Activated CD4-positive, alpha-beta T cell treated with anti-CD3 and anti-CD28 coated beads, Interleukin-2, amount 10 ng/mL, durations not matched to agents 24 days and 14 days (primary cell): ENCODE measurements around the gene HYKK. TPM values are rescaled to one million over a fixed set of nuclear protein-coding genes. Genes with fewer than 3 reads are reported as not detected.
A peak's percentile ranks its signal among the peaks of the same experiment; 100 is the strongest.
"Not testable (repeated sequence)": the region's sequence is repeated elsewhere in the genome, so short reads cannot be mapped to it uniquely, and the experiment has no call there.

Experiments used
- DNase-seq: peaks from one replicate; pipeline ENCODE4 v3.0.0; 2022
- H3K27ac Mint-ChIP-seq: one replicate; pipeline ENCODE4 v1.8.0; 2022; ENCODE audit warnings: mild to moderate bottlenecking, mixed read lengths
- H3K27me3 Mint-ChIP-seq: one replicate; pipeline ENCODE4 v1.8.0; 2022; ENCODE audit warnings: mixed read lengths
- H3K36me3 Mint-ChIP-seq: one replicate; pipeline ENCODE4 v1.8.0; 2022; ENCODE audit warnings: low read depth, mild to moderate bottlenecking, mixed read lengths
- H3K4me1 Mint-ChIP-seq: one replicate; pipeline ENCODE4 v1.8.0; 2021; ENCODE audit warnings: mixed read lengths
- H3K4me3 Mint-ChIP-seq: one replicate; pipeline ENCODE4 v1.8.0; 2022; ENCODE audit warnings: mild to moderate bottlenecking, moderate library complexity, mixed read lengths
- H3K9me3 Mint-ChIP-seq: one replicate; pipeline ENCODE4 v1.8.0; 2021; ENCODE audit warnings: mixed read lengths
- intact Hi-C: fragments of 100-400 bp; cut with micrococcal nuclease; formaldehyde crosslinking; loops from one replicate; pipeline ENCODE4 v1.15.1; 2023
- total RNA-seq: library from RNA; stranded (reverse); gene quantifications from 2 replicates; pipeline ENCODE4 v1.2.3, GENCODE V29; 2022

HYKK gene
- total RNA-seq, 1 donor from 2014 or later = 1.6 TPM

GRCh38 chr15:78524230-78524629, 16.9 kb downstream of the HYKK start:
- Mint-ChIP-seq H3K4me3 (no peak overlapping the region), H3K36me3 (no peaks in the 10 kb centered on the region), H3K27ac (no peak overlapping the region), H3K27me3 (no peaks in the 10 kb centered on the region), H3K9me3 (no peaks in the 10 kb centered on the region), H3K4me1 (no peaks in the 10 kb centered on the region)
- DNase-seq = no peak
- intact Hi-C loops = no loop called here

- H3K27me3 Mint-ChIP-seq = no peaks in the 10 kb centered on the region
- intact Hi-C loops = no loop called here
- no peaks in the 10 kb centered on the region for H3K4me1 Mint-ChIP-seq
- no peaks in the 10 kb centered on the region for H3K36me3 Mint-ChIP-seq
- H3K27ac Mint-ChIP-seq = no peak overlapping the region
- H3K4me3 Mint-ChIP-seq = no peak overlapping the region
- no peak for DNase-seq
- no peaks in the 10 kb centered on the region for H3K9me3 Mint-ChIP-seq
These were observed 19.9 kb downstream of the HYKK start for GRCh38 chr15:78527325-78527724.

- Mint-ChIP-seq H3K9me3 (no peaks in the 10 kb centered on the region), H3K36me3 (no peaks in the 10 kb centered on the region), H3K27ac (no peak overlapping the region), H3K27me3 (peaks cover 2% of the 10 kb centered on the region), H3K4me1 (no peaks in the 10 kb centered on the region), H3K4me3 (no peak overlapping the region)
- no peak for DNase-seq
- intact Hi-C loops = no loop called here
These were observed 26.0 kb downstream of the HYKK start for GRCh38 chr15:78533331-78533730.

- H3K27me3 Mint-ChIP-seq = peaks cover 2% of the 10 kb centered on the region
- intact Hi-C loops = no loop called here
- H3K36me3 Mint-ChIP-seq = peaks cover 2% of the 10 kb centered on the region
- H3K4me3 Mint-ChIP-seq = no peak overlapping the region
- peaks cover 13% of the 10 kb centered on the region for H3K4me1 Mint-ChIP-seq
- no peak for DNase-seq
- H3K9me3 Mint-ChIP-seq = no peaks in the 10 kb centered on the region
- H3K27ac Mint-ChIP-seq = no peak overlapping the region
These were observed 28.8 kb downstream of the HYKK start for GRCh38 chr15:78536134-78536533.

GRCh38 chr15:78537266-78537905, 30.0 kb downstream of the HYKK start:
- peaks cover 2% of the 10 kb centered on the region for H3K27me3 Mint-ChIP-seq
- H3K9me3 Mint-ChIP-seq = no peaks in the 10 kb centered on the region
- no peak overlapping the region for H3K27ac Mint-ChIP-seq
- H3K4me3 Mint-ChIP-seq = no peak overlapping the region
- H3K36me3 Mint-ChIP-seq = peaks cover 13% of the 10 kb centered on the region
- DNase-seq = no peak
- intact Hi-C loops = no loop called here
- H3K4me1 Mint-ChIP-seq = peaks cover 21% of the 10 kb centered on the region

- no peak overlapping the region for H3K4me3 Mint-ChIP-seq
These were observed 31.0 kb downstream of the HYKK start for GRCh38 chr15:78538358-78538757.

GRCh38 chr15:78539464-78540140, 32.2 kb downstream of the HYKK start:
- not testable (repeated sequence) for DNase-seq, H3K27me3 Mint-ChIP-seq, H3K9me3 Mint-ChIP-seq
- Mint-ChIP-seq H3K4me3 (peak overlapping the region; percentile 90), H3K36me3 (peaks cover 26% of the 10 kb centered on the region), H3K27ac (peak overlapping the region; percentile 96), H3K4me1 (peaks cover 27% of the 10 kb centered on the region)
- intact Hi-C loops = loop anchor here (1.0 kb wide), 3 partner anchors 26 to 101 kb away; partner anchors contain the start of genes CHRNA5, HYKK and IREB2

More at GRCh38 chr15:78538358-78538757, 31.0 kb downstream of the HYKK start:
- H3K4me1 Mint-ChIP-seq = peaks cover 26% of the 10 kb centered on the region
- H3K27ac Mint-ChIP-seq = peak overlapping the region; percentile 5
- no peak for DNase-seq
- peaks cover 2% of the 10 kb centered on the region for H3K27me3 Mint-ChIP-seq
- H3K9me3 Mint-ChIP-seq = no peaks in the 10 kb centered on the region
- intact Hi-C loops = no loop called here
- H3K36me3 Mint-ChIP-seq = peaks cover 22% of the 10 kb centered on the region

GRCh38 chr15:78540141-78540870, 32.9 kb downstream of the HYKK start, which contains the start of gene PSMA4:
Gene PSMA4, plus strand, starts transcription at chr15:78540444. Its CDS starts 1,484 bp downstream, at chr15:78541928.
- intact Hi-C loops = loop anchor here (1.0 kb wide), 3 partner anchors 25 to 102 kb away; partner anchors contain the start of genes CHRNA5, HYKK and IREB2
- peaks cover 28% of the 10 kb centered on the region for H3K4me1 Mint-ChIP-seq

GRCh38 chr15:78540871-78541743, 33.7 kb downstream of the HYKK start:
- Mint-ChIP-seq H3K4me3 (peak overlapping the region; percentile 90), H3K36me3 (peaks cover 38% of the 10 kb centered on the region), H3K9me3 (no peaks in the 10 kb centered on the region), H3K27ac (peak overlapping the region; percentile 96), H3K27me3 (no peaks in the 10 kb centered on the region), H3K4me1 (peaks cover 32% of the 10 kb centered on the region)
- intact Hi-C loops = loop anchor here (1.0 kb wide), 3 partner anchors 24 to 103 kb away; partner anchors contain the start of genes CHRNA5, HYKK and IREB2
- peak; percentile 75 for DNase-seq

More at GRCh38 chr15:78540141-78540870, 32.9 kb downstream of the HYKK start, which contains the start of gene PSMA4:
- DNase-seq = peak; percentile 99
- Mint-ChIP-seq H3K9me3 (no peaks in the 10 kb centered on the region), H3K27me3 (no peaks in the 10 kb centered on the region), H3K36me3 (peaks cover 30% of the 10 kb centered on the region), H3K27ac (peak within 1 kb of the TSS; percentile 96), H3K4me3 (peak within 1 kb of the TSS; percentile 90)

GRCh38 chr15:78541744-78542034, 34.3 kb downstream of the HYKK start:
- peak overlapping the region; percentile 96 for H3K27ac Mint-ChIP-seq
- H3K4me3 Mint-ChIP-seq = peak overlapping the region; percentile 90
- intact Hi-C loops = no loop called here
- no peak for DNase-seq
- H3K36me3 Mint-ChIP-seq = peaks cover 44% of the 10 kb centered on the region
- H3K4me1 Mint-ChIP-seq = peaks cover 32% of the 10 kb centered on the region
- H3K27me3 Mint-ChIP-seq = no peaks in the 10 kb centered on the region
- H3K9me3 Mint-ChIP-seq = no peaks in the 10 kb centered on the region

GRCh38 chr15:78542647-78543046, 35.3 kb downstream of the HYKK start:
- H3K4me3 Mint-ChIP-seq = peak overlapping the region; percentile 90

GRCh38 chr15:78550194-78550593, 42.8 kb downstream of the HYKK start:
- peaks cover 4% of the 10 kb centered on the region for H3K27me3 Mint-ChIP-seq

More at GRCh38 chr15:78542647-78543046, 35.3 kb downstream of the HYKK start:
- no peak for DNase-seq
- intact Hi-C loops = no loop called here
- H3K36me3 Mint-ChIP-seq = peaks cover 49% of the 10 kb centered on the region
- H3K9me3 Mint-ChIP-seq = no peaks in the 10 kb centered on the region
- H3K27me3 Mint-ChIP-seq = no peaks in the 10 kb centered on the region
- H3K4me1 Mint-ChIP-seq = peaks cover 32% of the 10 kb centered on the region
- peak overlapping the region; percentile 96 for H3K27ac Mint-ChIP-seq

GRCh38 chr15:78550815-78551214, 43.4 kb downstream of the HYKK start:
- DNase-seq = no peak
- H3K4me1 Mint-ChIP-seq = peaks cover 3% of the 10 kb centered on the region
- H3K4me3 Mint-ChIP-seq = no peak overlapping the region
- peaks cover 37% of the 10 kb centered on the region for H3K36me3 Mint-ChIP-seq
- no peak overlapping the region for H3K27ac Mint-ChIP-seq
- intact Hi-C loops = no loop called here
- H3K9me3 Mint-ChIP-seq = no peaks in the 10 kb centered on the region
- H3K27me3 Mint-ChIP-seq = peaks cover 4% of the 10 kb centered on the region

More at GRCh38 chr15:78550194-78550593, 42.8 kb downstream of the HYKK start:
- intact Hi-C loops = no loop called here
- peaks cover 5% of the 10 kb centered on the region for H3K4me1 Mint-ChIP-seq
- no peak for DNase-seq
- H3K4me3 Mint-ChIP-seq = no peak overlapping the region
- H3K27ac Mint-ChIP-seq = no peak overlapping the region
- no peaks in the 10 kb centered on the region for H3K9me3 Mint-ChIP-seq
- peaks cover 43% of the 10 kb centered on the region for H3K36me3 Mint-ChIP-seq
